ENCODE data around the gene CYB561A3.

DNA sequence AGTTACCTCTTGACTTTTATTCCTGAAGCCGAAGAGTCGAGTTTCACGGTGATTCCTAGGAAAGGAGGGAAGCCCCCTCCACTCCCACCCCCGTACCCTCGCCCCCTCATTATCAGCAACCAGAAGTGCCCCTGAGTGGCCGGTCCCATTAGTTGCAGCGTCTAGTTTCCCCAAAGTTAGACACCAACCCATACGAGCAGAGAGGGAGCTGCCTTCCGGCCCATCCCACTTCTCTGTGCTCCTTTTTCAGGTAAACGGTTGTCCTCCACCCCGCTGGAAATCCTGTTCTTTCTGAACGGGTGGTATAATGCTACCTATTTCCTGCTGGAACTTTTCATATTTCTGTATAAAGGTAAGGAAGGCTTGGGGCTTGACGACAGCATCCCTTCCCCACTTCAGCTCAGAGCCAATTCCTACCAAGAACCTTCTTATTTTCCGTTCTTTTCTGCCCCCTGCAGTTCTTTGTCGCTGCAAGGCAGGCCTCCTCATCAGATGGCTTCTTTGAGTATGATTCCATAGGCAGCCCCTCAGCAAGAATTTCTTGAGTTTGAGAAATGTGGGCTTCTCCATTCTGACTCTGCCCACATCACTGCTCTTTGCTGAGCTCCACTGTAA is 31.4 kb upstream of the CYB561A3 start:
- TF ChIP-seq, protein P1, sequence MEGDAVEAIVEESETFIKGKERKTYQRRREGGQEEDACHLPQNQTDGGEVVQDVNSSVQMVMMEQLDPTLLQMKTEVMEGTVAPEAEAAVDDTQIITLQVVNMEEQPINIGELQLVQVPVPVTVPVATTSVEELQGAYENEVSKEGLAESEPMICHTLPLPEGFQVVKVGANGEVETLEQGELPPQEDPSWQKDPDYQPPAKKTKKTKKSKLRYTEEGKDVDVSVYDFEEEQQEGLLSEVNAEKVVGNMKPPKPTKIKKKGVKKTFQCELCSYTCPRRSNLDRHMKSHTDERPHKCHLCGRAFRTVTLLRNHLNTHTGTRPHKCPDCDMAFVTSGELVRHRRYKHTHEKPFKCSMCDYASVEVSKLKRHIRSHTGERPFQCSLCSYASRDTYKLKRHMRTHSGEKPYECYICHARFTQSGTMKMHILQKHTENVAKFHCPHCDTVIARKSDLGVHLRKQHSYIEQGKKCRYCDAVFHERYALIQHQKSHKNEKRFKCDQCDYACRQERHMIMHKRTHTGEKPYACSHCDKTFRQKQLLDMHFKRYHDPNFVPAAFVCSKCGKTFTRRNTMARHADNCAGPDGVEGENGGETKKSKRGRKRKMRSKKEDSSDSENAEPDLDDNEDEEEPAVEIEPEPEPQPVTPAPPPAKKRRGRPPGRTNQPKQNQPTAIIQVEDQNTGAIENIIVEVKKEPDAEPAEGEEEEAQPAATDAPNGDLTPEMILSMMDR (conservative IDR thresholded peaks at IDR 0.05; ENCODE audit: low read depth, low read length), result peak; percentile 48
- no peak for TF ChIP-seq EZH2 (IDR thresholded peaks at IDR 0.05; ENCODE audit: borderline replicate concordance, low read depth, low read length, poor library complexity, severe bottlenecking)

Measured in A673 (cell line).